Gastrocnemius medialis (tissue), 4 donors: Measurements from ENCODE around the gene CCDC188. TPM values are rescaled to one million over a fixed set of nuclear protein-coding genes. Genes with fewer than 3 reads are reported as not detected.

Experiments used
- ATAC-seq, 2 donors: fragments of 150-250 bp; one replicate each; pipeline ENCODE4 v1.9.1; 2016
- DNase-seq, 2 donors: peaks; one replicate each; pipeline ENCODE4 v3.0.0-alpha.2; 2019
- H3K27ac ChIP-seq, 4 donors: fragments of 200-600 bp; sonication (generic); 1 replicate in 1 of 4; 2 replicates in 3 of 4; pipeline ENCODE4 v1.5.1; 2016 to 2018; ENCODE audit warnings: mild to moderate bottlenecking in 2 of 4, moderate library complexity in 1 of 4
- H3K27me3 ChIP-seq, 3 donors: fragments of 200-600 bp; sonication (generic) in 2 of 3; 1 replicate in 1 of 3; 2 replicates in 2 of 3; pipeline versions ENCODE4 v1.5.1 to v1.6.0; 2016 to 2019; ENCODE audit warnings: mild to moderate bottlenecking in 1 of 3, moderate library complexity in 1 of 3
- H3K36me3 ChIP-seq, 2 donors: fragments of 200-600 bp; sonication (generic) in 1 of 2; one replicate each; pipeline ENCODE4 v1.5.1; 2017 to 2018
- H3K4me1 ChIP-seq, 2 donors: fragments of 200-600 bp; sonication (generic) in 1 of 2; one replicate each; pipeline ENCODE4 v1.5.1; 2016 to 2017; ENCODE audit warnings: mild to moderate bottlenecking in 2 of 2
- H3K4me3 ChIP-seq, 4 donors: fragments of 200-600 bp; sonication (generic) in 3 of 4; 1 replicate in 1 of 4; 2 replicates in 3 of 4; pipeline ENCODE4 v1.5.1; 2016 to 2019; ENCODE audit warnings: mild to moderate bottlenecking in 2 of 4
- H3K9me3 ChIP-seq, 3 donors: fragments of 200-600 bp; sonication (generic) in 2 of 3; 1 replicate in 1 of 3; 2 replicates in 2 of 3; pipeline ENCODE4 v1.5.1; 2016 to 2019
- CTCF ChIP-seq, 5 experiments: fragments of 450-650 bp in 3 of 5; fragments of 200-600 bp in 2 of 5; sonication (generic) in 2 of 5; IDR thresholded peaks in 4 of 5; conservative IDR thresholded peaks in 1 of 5; 1 replicate in 4 of 5; 2 replicates in 1 of 5; pipeline ENCODE4 v1.5.1; 2016 to 2019; ENCODE audit warnings: antibody characterized with exemption in 5 of 5, mild to moderate bottlenecking in 3 of 5, moderate library complexity in 3 of 5
- POLR2A ChIP-seq, 2 donors: fragments of 450-650 bp; IDR thresholded peaks; one replicate each; pipeline ENCODE4 v1.6.1; 2017; ENCODE audit warnings: antibody characterized with exemption in 2 of 2, mild to moderate bottlenecking in 2 of 2, moderate library complexity in 2 of 2
- in situ Hi-C, 4 donors: fragments of 200-750 bp; cut with MboI; loops; one replicate each; pipeline versions ENCODE4 v1.15.0 to v1.8.0; 2017; ENCODE audit warnings: low sequenced_read_pairs in 4 of 4
- intact Hi-C: fragments of 100-400 bp; cut with DNase I; formaldehyde crosslinking; loops from one replicate; pipeline ENCODE4 v1.15.1; 2023; ENCODE audit warnings: low total_unique reads
- total RNA-seq, 4 donors: library from RNA; depleted of rRNA; stranded (reverse); fragments of >200 nt; gene quantifications; one replicate each; pipeline versions ENCODE4 v1.1.0 to v1.2.3, GENCODE V29; 2016

Gene CCDC188
- total RNA-seq, 4 donors from 2014 or later: 0.82 to 3.5 TPM; not detected in 2

- in situ Hi-C loops: no loop called here
- Histone ChIP-seq H3K36me3 (peaks cover 0 to 64% of the 10 kb centered on the region in 2 donors), H3K4me1 (peaks cover 14 to 40% of the 10 kb centered on the region in 2 donors), H3K27me3 (no peaks in the 10 kb centered on the region), H3K9me3 (no peaks in the 10 kb centered on the region), H3K4me3 (no peak overlapping the region), H3K27ac (no peak overlapping the region)
- DNase-seq (no peak), ATAC-seq (no peak)
- intact Hi-C loops: no loop called here
- TF ChIP-seq CTCF (IDR thresholded peaks at IDR 0.05 in 4 of 5, conservative IDR thresholded peaks at IDR 0.05 in 1 of 5): no peak
- no peak for TF ChIP-seq POLR2A (IDR thresholded peaks at IDR 0.05)
Measured at GRCh38 chr22:20109411-20110358, 41.2 kb downstream of the CCDC188 start.

GRCh38 chr22:20108757-20109230, 42.1 kb downstream of the CCDC188 start:
- Histone ChIP-seq H3K27ac (no peak overlapping the region), H3K4me1 (peaks cover 14 to 43% of the 10 kb centered on the region in 2 donors), H3K4me3 (no peak overlapping the region), H3K27me3 (no peaks in the 10 kb centered on the region), H3K9me3 (no peaks in the 10 kb centered on the region), H3K36me3 (peaks cover 0 to 62% of the 10 kb centered on the region in 2 donors)
- in situ Hi-C loops (no loop called here), intact Hi-C loops (no loop called here)
- no peak for DNase-seq
- ATAC-seq: no peak
- TF ChIP-seq CTCF (IDR thresholded peaks at IDR 0.05 in 4 of 5, conservative IDR thresholded peaks at IDR 0.05 in 1 of 5): no peak
- no peak for TF ChIP-seq POLR2A (IDR thresholded peaks at IDR 0.05)

- Histone ChIP-seq H3K9me3 (no peaks in the 10 kb centered on the region), H3K4me1 (peaks cover 21 to 48% of the 10 kb centered on the region in 2 donors), H3K27me3 (no peaks in the 10 kb centered on the region), H3K36me3 (peaks cover 0 to 59% of the 10 kb centered on the region in 2 donors), H3K4me3 (no peak overlapping the region), H3K27ac (no peak overlapping the region)
- in situ Hi-C loops (no loop called here), intact Hi-C loops (no loop called here)
- ATAC-seq: no peak
- no peak for DNase-seq
- TF ChIP-seq POLR2A (IDR thresholded peaks at IDR 0.05) (no peak), CTCF (IDR thresholded peaks at IDR 0.05 in 4 of 5, conservative IDR thresholded peaks at IDR 0.05 in 1 of 5) (no peak)
Measured at GRCh38 chr22:20107951-20108756, 42.7 kb downstream of the CCDC188 start.

GRCh38 chr22:20107471-20107901, 43.4 kb downstream of the CCDC188 start:
- intact Hi-C loops: no loop called here
- Histone ChIP-seq H3K27ac (peak overlapping the region in 2 of 4 donors; percentile 79 to 84), H3K36me3 (peaks cover 0 to 52% of the 10 kb centered on the region in 2 donors), H3K4me1 (peaks cover 22 to 48% of the 10 kb centered on the region in 2 donors), H3K27me3 (no peaks in the 10 kb centered on the region), H3K9me3 (no peaks in the 10 kb centered on the region), H3K4me3 (no peak overlapping the region)
- in situ Hi-C loops: no loop called here
- ATAC-seq (no peak), DNase-seq (no peak)
- TF ChIP-seq POLR2A (IDR thresholded peaks at IDR 0.05): no peak
- TF ChIP-seq CTCF (IDR thresholded peaks at IDR 0.05 in 4 of 5, conservative IDR thresholded peaks at IDR 0.05 in 1 of 5): no peak
